ENCODE data around the gene FCN1. TPM values are rescaled to one million over a fixed set of nuclear protein-coding genes. Genes with fewer than 3 reads are reported as not detected.

The FCN1 gene
- total RNA-seq, 1 donor from 2014 or later, result not detected

GRCh38 chr9:134938346-134939079 lies 20.8 kb upstream of the FCN1 start:
- DNase-seq (ENCODE audit: low spot score), result no peak
- H3K27me3 Mint-ChIP-seq (ENCODE audit: insufficient read depth), result no peaks in the 10 kb centered on the region
- intact Hi-C loops (cut with micrococcal nuclease), result no loop called here
- no peak overlapping the region for H3K4me3 Mint-ChIP-seq
- no peak overlapping the region for H3K27ac Mint-ChIP-seq
- H3K4me1 Mint-ChIP-seq (ENCODE audit: low read depth), result no peaks in the 10 kb centered on the region
- no peaks in the 10 kb centered on the region for H3K36me3 Mint-ChIP-seq (ENCODE audit: low read depth)
- H3K9me3 Mint-ChIP-seq, result no peaks in the 10 kb centered on the region

DNA sequence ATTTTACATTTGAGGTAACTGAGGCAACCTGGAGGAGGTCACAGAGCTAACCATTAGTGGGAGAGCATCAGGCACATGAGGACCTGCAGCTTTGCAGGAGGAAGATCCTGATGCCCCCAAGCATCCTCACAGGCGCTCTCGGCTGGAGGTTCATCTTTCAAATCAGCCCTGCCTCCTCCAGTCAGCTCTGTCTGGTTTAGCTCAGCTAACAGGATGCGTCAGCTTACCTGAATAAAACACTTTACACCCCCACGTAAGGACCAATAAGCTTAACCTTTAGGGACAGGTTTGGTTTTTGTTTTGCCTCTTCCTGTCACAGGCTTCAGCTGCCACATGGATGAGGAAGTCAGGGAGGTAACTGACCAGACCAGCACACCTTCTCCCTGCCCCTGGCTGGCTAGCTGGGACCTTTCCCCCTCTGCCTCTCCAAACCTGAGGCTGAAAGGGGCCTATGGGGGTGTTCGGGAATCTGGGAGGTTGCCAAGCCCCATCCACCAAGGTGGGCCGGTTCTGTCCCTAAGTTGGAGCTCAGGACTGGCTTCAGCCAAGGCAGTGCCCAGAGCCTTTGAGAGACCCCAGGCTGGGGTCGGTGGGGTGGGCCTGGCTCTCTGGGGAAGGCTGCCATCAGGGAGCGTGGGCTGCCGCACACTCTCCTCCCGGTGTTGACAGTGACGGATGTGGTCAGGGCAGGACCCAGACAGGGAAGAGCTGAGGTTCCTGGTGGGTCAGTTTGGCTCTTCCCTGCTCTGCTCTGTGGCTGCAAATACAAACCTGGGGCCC lies 20.0 kb upstream of the FCN1 start:
- Mint-ChIP-seq H3K27me3 (ENCODE audit: insufficient read depth) (peaks cover 1% of the 10 kb centered on the region), H3K9me3 (no peaks in the 10 kb centered on the region), H3K4me1 (ENCODE audit: low read depth) (no peaks in the 10 kb centered on the region), H3K27ac (no peak overlapping the region), H3K4me3 (no peak overlapping the region), H3K36me3 (ENCODE audit: low read depth) (no peaks in the 10 kb centered on the region)
- intact Hi-C loops (cut with micrococcal nuclease), result no loop called here
- DNase-seq (ENCODE audit: low spot score), result no peak

DNA sequence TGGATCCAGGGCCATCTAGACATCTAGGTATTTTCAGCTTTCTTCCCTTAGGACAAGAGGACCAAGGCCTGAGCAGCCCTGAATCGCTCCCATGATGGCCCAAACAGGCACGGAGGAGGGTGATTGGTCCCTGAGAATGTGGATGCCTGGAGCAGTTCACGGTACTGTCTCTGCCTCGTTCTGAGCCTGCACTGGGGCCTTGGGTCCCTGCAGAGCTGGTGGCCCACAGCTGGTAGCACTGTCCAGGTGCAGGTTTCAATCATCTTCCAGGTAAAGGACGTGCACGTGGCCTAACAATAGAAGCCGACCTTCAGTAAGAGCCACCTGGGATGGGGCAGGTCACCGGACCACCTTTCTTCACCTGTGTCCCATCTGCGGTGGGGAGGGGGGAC lies 19.4 kb upstream of the FCN1 start:
- H3K4me1 Mint-ChIP-seq (ENCODE audit: low read depth), result no peaks in the 10 kb centered on the region
- intact Hi-C loops (cut with micrococcal nuclease), result no loop called here
- no peak for DNase-seq (ENCODE audit: low spot score)
- peaks cover 1% of the 10 kb centered on the region for H3K27me3 Mint-ChIP-seq (ENCODE audit: insufficient read depth)
- no peak overlapping the region for H3K4me3 Mint-ChIP-seq
- no peaks in the 10 kb centered on the region for H3K9me3 Mint-ChIP-seq
- H3K27ac Mint-ChIP-seq, result no peak overlapping the region
- no peaks in the 10 kb centered on the region for H3K36me3 Mint-ChIP-seq (ENCODE audit: low read depth)

GRCh38 chr9:134936346-134937163 lies 18.8 kb upstream of the FCN1 start:
- no peaks in the 10 kb centered on the region for H3K36me3 Mint-ChIP-seq (ENCODE audit: low read depth)
- no peaks in the 10 kb centered on the region for H3K9me3 Mint-ChIP-seq
- DNase-seq (ENCODE audit: low spot score), result no peak
- intact Hi-C loops (cut with micrococcal nuclease), result no loop called here
- H3K4me1 Mint-ChIP-seq (ENCODE audit: low read depth), result no peaks in the 10 kb centered on the region
- no peak overlapping the region for H3K27ac Mint-ChIP-seq
- peaks cover 1% of the 10 kb centered on the region for H3K27me3 Mint-ChIP-seq (ENCODE audit: insufficient read depth)
- H3K4me3 Mint-ChIP-seq, result no peak overlapping the region

DNA sequence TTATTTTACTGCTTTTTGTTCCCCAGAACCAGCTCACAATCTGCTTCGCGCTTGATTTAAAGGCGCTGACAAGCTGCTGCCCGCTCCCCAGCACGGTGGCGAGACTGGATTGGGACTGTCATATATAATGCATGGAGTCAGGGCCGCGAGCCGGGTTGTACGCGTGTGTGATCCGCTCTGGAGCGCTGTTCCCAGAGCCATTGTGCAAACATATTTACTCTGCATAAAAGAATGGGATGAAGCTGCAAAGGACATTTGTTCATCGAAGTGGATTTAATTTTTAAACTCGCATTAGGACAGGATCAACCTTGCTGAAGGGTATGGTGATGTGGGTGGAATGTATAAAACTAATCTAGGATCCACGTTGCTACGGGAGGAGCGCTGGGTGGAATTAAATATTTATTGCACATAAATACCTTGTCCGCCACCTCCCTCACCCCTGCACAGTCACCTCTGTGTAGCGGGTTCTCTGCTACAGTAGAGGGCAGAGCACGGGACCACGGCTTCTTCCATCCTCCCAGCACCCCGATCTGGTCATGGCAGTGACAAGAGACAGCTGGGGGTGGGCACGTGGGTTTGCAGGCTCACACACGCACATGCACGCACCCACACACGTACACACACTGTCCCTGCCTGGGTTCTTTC lies 18.1 kb upstream of the FCN1 start:
- H3K9me3 Mint-ChIP-seq, result no peaks in the 10 kb centered on the region
- H3K4me3 Mint-ChIP-seq, result no peak overlapping the region
- no peaks in the 10 kb centered on the region for H3K36me3 Mint-ChIP-seq (ENCODE audit: low read depth)
- no peak overlapping the region for H3K27ac Mint-ChIP-seq
- intact Hi-C loops (cut with micrococcal nuclease), result no loop called here
- no peak for DNase-seq (ENCODE audit: low spot score)
- H3K27me3 Mint-ChIP-seq (ENCODE audit: insufficient read depth), result peaks cover 1% of the 10 kb centered on the region
- no peaks in the 10 kb centered on the region for H3K4me1 Mint-ChIP-seq (ENCODE audit: low read depth)

DNA sequence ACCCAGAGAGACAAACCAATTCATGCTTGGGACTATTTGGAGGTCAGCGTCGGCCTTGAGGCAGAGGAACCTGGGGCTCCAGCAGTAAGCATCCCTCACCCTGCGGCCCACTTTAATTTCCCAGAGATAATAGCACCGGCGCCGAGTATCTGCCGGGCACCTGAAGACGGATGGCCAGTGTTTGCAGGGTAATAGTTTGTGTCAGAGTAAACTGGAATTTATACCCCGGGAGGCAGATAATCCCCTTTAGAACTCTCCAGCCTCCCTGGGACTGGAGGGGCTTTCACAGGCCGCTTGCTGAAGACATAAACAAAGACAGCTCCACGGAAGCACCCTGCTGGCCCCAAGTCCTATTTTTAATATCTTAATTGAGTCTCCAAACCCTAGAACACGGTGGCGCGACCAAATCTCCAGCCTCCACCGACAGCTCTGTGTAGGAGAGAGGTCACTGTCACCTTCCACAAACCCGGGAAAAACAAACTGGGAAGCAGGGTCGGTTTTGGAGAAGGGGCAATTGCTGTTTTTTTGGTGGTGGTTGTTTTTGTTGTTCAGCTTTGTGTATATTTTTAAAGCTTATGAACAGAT lies 17.4 kb upstream of the FCN1 start:
- no peak overlapping the region for H3K4me3 Mint-ChIP-seq
- no peaks in the 10 kb centered on the region for H3K9me3 Mint-ChIP-seq
- H3K27ac Mint-ChIP-seq, result no peak overlapping the region
- peaks cover 1% of the 10 kb centered on the region for H3K27me3 Mint-ChIP-seq (ENCODE audit: insufficient read depth)
- H3K36me3 Mint-ChIP-seq (ENCODE audit: low read depth), result no peaks in the 10 kb centered on the region
- no peaks in the 10 kb centered on the region for H3K4me1 Mint-ChIP-seq (ENCODE audit: low read depth)
- intact Hi-C loops (cut with micrococcal nuclease), result no loop called here
- no peak for DNase-seq (ENCODE audit: low spot score)

- peaks cover 1% of the 10 kb centered on the region for H3K27me3 Mint-ChIP-seq (ENCODE audit: insufficient read depth)
These were observed 15.5 kb upstream of the FCN1 start for GRCh38 chr9:134933076-134933659.

DNA sequence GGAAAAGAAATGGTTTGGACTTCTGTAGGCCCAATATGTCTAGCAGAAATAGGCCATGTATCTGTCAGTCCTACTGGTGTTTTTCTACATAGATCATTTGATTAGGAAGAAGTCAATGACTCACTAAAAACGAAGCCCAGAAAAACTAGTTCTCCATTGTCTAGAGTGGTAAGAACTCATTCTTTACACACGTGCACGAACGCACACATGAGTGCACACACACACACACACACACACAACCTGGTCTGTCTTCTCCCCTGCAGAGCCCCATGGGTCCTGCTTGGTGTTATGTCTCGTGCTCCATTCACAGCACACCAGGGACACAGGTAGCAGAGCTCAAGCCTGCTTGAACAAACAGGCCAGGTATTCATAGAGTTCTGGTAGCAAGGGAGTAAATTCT lies 14.9 kb upstream of the FCN1 start:
- no peak for DNase-seq (ENCODE audit: low spot score)

More at GRCh38 chr9:134933076-134933659, 15.5 kb upstream of the FCN1 start:
- H3K36me3 Mint-ChIP-seq (ENCODE audit: low read depth), result no peaks in the 10 kb centered on the region
- no peaks in the 10 kb centered on the region for H3K4me1 Mint-ChIP-seq (ENCODE audit: low read depth)
- intact Hi-C loops (cut with micrococcal nuclease), result no loop called here
- no peak overlapping the region for H3K4me3 Mint-ChIP-seq
- no peaks in the 10 kb centered on the region for H3K9me3 Mint-ChIP-seq
- no peak for DNase-seq (ENCODE audit: low spot score)
- no peak overlapping the region for H3K27ac Mint-ChIP-seq

DNA sequence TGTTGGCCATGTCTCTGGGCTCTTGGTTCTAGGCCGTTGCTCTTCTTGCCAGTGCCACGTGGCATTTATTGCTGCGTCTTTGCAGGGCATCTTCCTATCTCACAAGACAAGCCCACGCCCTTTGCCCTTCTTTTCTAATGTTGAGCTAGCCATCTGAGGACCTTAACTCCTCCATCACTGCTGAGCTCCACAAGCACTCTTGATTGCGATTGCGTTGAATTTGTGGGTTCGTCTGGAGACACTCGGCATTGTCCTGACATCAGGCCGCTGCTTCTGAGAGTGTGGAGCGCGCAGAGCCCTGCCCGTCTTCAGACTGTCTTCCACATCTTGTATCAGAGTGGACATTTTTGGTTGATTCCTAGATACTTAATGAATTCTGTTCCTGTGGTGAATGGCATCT lies 14.5 kb upstream of the FCN1 start:
- no peak for DNase-seq (ENCODE audit: low spot score)
- Mint-ChIP-seq H3K9me3 (no peaks in the 10 kb centered on the region), H3K27ac (no peak overlapping the region), H3K4me1 (ENCODE audit: low read depth) (no peaks in the 10 kb centered on the region), H3K36me3 (ENCODE audit: low read depth) (no peaks in the 10 kb centered on the region), H3K27me3 (ENCODE audit: insufficient read depth) (peaks cover 1% of the 10 kb centered on the region), H3K4me3 (no peak overlapping the region)
- intact Hi-C loops (cut with micrococcal nuclease), result no loop called here

More for the DNA sequence above, 14.9 kb upstream of the FCN1 start:
- Mint-ChIP-seq H3K4me3 (no peak overlapping the region), H3K36me3 (ENCODE audit: low read depth) (no peaks in the 10 kb centered on the region), H3K27ac (no peak overlapping the region), H3K4me1 (ENCODE audit: low read depth) (no peaks in the 10 kb centered on the region), H3K27me3 (ENCODE audit: insufficient read depth) (peaks cover 1% of the 10 kb centered on the region), H3K9me3 (no peaks in the 10 kb centered on the region)
- intact Hi-C loops (cut with micrococcal nuclease), result no loop called here

DNA sequence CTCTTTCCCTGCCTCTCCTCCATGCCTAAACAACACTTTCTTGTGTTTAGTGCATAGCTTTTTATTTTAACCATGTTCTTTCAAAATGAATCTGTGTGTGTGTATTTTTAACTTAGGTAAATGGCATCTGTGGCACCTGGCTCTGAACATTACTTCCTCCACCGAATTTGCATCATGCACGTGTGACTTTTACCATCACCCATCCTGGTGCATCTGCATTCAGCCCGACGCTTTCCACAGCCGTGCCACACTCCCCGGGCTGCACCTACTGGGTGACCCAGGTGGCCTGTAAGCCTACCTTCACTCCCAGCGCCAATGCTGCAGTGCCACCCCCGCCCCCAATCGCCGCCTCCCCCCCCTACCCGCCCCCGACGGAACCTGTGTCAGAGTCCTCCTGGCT lies 12.7 kb upstream of the FCN1 start:
- no peak for DNase-seq (ENCODE audit: low spot score)
- no peak overlapping the region for H3K27ac Mint-ChIP-seq
- intact Hi-C loops (cut with micrococcal nuclease), result no loop called here
- H3K27me3 Mint-ChIP-seq (ENCODE audit: insufficient read depth), result peaks cover 1% of the 10 kb centered on the region
- H3K9me3 Mint-ChIP-seq, result no peaks in the 10 kb centered on the region
- no peaks in the 10 kb centered on the region for H3K4me1 Mint-ChIP-seq (ENCODE audit: low read depth)
- H3K36me3 Mint-ChIP-seq (ENCODE audit: low read depth), result no peaks in the 10 kb centered on the region
- H3K4me3 Mint-ChIP-seq, result no peak overlapping the region

DNA sequence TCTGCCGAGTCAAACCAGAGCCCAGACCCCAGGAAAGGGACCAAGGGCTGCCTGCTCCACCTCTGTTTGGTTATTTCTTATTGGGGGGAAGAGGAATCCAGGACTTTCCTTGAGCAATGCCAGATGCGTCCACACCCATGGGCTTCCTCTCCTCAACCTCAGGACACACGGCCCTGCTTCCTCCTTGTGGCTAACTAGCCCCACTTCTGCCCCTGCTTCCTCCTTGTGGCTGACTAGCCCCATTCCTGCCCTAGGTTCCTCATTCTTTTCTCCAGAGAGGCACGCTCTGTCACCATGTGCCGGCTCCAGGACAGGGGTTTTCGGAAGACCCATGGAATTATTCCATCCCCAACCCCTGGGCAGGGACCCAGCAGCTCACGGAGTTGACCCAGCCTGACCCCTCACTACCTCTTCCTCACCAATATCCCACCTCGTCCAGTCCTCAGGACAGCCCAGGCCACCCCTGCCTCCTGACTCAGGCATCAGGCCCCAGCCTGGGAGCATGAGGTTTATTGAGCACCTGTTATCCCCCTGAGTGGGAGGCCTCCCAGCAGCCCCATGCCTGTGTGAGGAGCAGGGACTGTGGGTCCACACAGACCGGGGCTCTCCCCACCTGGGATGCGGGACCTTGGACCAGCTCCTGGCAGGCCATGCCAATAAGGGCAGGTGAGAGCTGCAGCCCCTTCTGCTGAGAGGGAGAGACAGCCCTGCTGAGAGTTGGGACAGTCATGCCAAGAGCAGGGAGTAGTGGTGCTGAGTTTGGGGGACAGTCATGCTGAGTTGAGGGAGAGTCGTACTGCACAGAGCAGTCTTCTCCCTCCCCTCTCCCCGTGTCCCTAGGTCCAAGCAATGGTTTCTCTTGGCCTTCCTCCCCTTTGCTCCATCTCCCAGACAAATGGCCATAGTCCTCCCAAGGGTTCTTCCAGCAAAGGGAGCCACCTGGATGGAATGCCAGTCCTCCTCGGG lies 11.8 kb upstream of the FCN1 start:
- Mint-ChIP-seq H3K36me3 (ENCODE audit: low read depth) (no peaks in the 10 kb centered on the region), H3K4me3 (no peak overlapping the region), H3K4me1 (ENCODE audit: low read depth) (no peaks in the 10 kb centered on the region), H3K27ac (no peak overlapping the region), H3K27me3 (ENCODE audit: insufficient read depth) (peaks cover 1% of the 10 kb centered on the region), H3K9me3 (no peaks in the 10 kb centered on the region)
- DNase-seq (ENCODE audit: low spot score), result no peak
- intact Hi-C loops (cut with micrococcal nuclease), result no loop called here
